Endothelial cell of umbilical vein (primary cell): ENCODE data around the gene UNC13D. TPM values are rescaled to one million over a fixed set of nuclear protein-coding genes. Genes with fewer than 3 reads are reported as not detected.
A peak's percentile ranks its signal among the peaks of the same experiment; 100 is the strongest.
"Not testable (repeated sequence)": the region's sequence is repeated elsewhere in the genome, so short reads cannot be mapped to it uniquely, and the experiment has no call there.

Experiments used
- BruUV-seq: library from RNA; stranded (reverse); fragments of 400-500 nt; replicated peaks from 2 replicates; lab custom pipeline; 2021; lab: Mats Ljungman, UMichigan
- CTCF ChIA-PET: fragments of 300-600, 350-600 bp; sonication (Branson Sonifier 250); formaldehyde crosslinking; loops from one replicate; lab custom pipeline; 2021; ENCODE audit warnings: antibody characterized with exemption, inconsistent platforms; lab: Charles Lee
- POLR2A ChIA-PET: fragments of 300-600, 350-600 bp; sonication (Branson Sonifier 250); formaldehyde crosslinking; loops from one replicate; lab custom pipeline; 2021; ENCODE audit warnings: antibody characterized with exemption, inconsistent platforms; lab: Charles Lee
- DNase-seq: peaks from one replicate; pipeline ENCODE4 v3.0.0-alpha.2; 2011; ENCODE audit warnings: low read depth, low spot score
- FAIRE-seq: peaks from 2 replicates; lab custom pipeline; 2011; peaks lifted over from hg19 to GRCh38; lab: Jason Lieb, UNC
- H2AFZ ChIP-seq: 2 replicates; pipeline ENCODE4 v1.6.0; 2012; ENCODE audit warnings: low read depth, low read length, control low read depth, inconsistent platforms
- H3K27ac ChIP-seq: 2 replicates; pipeline ENCODE4 v1.5.1; 2011; ENCODE audit warnings: low read depth, mild to moderate bottlenecking, control low read depth, low read length, moderate library complexity; ENCODE audit not compliant: insufficient read depth
- H3K27me3 ChIP-seq, 2 experiments: 2 replicates each; pipeline versions ENCODE4 v1.6.0 to v1.6.1; 2011; ENCODE audit warnings: low read length in 2 of 2, mixed read lengths in 1 of 2; ENCODE audit not compliant: control insufficient read depth in 2 of 2, insufficient read depth in 2 of 2
- H3K36me3 ChIP-seq, 2 experiments: 2 replicates in 1 of 2; 3 replicates in 1 of 2; pipeline ENCODE4 v1.5.1; 2011; ENCODE audit warnings: low read length in 2 of 2, mild to moderate bottlenecking in 1 of 2, moderate library complexity in 1 of 2; ENCODE audit not compliant: control insufficient read depth in 2 of 2, insufficient read depth in 2 of 2; ENCODE audit errors: extremely low read depth in 1 of 2
- H3K4me1 ChIP-seq: 3 replicates; pipeline ENCODE4 v1.5.1; 2011; ENCODE audit warnings: mild to moderate bottlenecking, low read length; ENCODE audit not compliant: control insufficient read depth, insufficient read depth; ENCODE audit errors: extremely low read depth
- H3K4me2 ChIP-seq: 2 replicates; pipeline ENCODE4 v1.6.1; 2011; ENCODE audit warnings: low read length, control low read depth, mixed read lengths; ENCODE audit not compliant: insufficient read depth
- H3K4me3 ChIP-seq, 3 experiments: fragments of 200-600 bp in 1 of 3; sonication (generic), shearing (Covaris generic) in 1 of 3; replicated peaks in 1 of 3; 2 replicates each; pipeline ENCODE4 v1.5.1; 2011 to 2016; ENCODE audit warnings: control low read depth in 3 of 3, low read length in 3 of 3, mild to moderate bottlenecking in 2 of 3, inconsistent platforms in 1 of 3, low read depth in 1 of 3, moderate library complexity in 1 of 3; ENCODE audit not compliant: insufficient read depth in 1 of 3
- H3K79me2 ChIP-seq: 2 replicates; pipeline ENCODE4 v1.6.0; 2012; ENCODE audit warnings: low read length, inconsistent platforms; ENCODE audit not compliant: control insufficient read depth, insufficient read depth
- H3K9ac ChIP-seq: replicated peaks from 2 replicates; pipeline ENCODE3; 2011; ENCODE audit warnings: low read length, control low read depth; ENCODE audit not compliant: insufficient read depth; ENCODE audit errors: extremely low read depth
- H3K9me1 ChIP-seq: replicated peaks from 3 replicates; pipeline ENCODE4 v1.6.0; 2011; ENCODE audit warnings: mild to moderate bottlenecking, low read length; ENCODE audit not compliant: control insufficient read depth, insufficient read depth; ENCODE audit errors: extremely low read depth
- H3K9me3 ChIP-seq: replicated peaks from 2 replicates; pipeline ENCODE4 v1.5.1; 2012; ENCODE audit warnings: low read length, inconsistent platforms; ENCODE audit not compliant: control insufficient read depth, insufficient read depth
- H4K20me1 ChIP-seq: replicated peaks from 2 replicates; pipeline ENCODE3; 2011; ENCODE audit warnings: mild to moderate bottlenecking, low read length; ENCODE audit not compliant: control insufficient read depth, insufficient read depth; ENCODE audit errors: extremely low read depth
- EZH2 ChIP-seq: IDR thresholded peaks from 2 replicates; pipeline ENCODE4 v1.6.1; 2012; ENCODE audit warnings: borderline replicate concordance, low read depth, mild to moderate bottlenecking, moderate library complexity, low read length, inconsistent platforms; ENCODE audit not compliant: severe bottlenecking
- FOS ChIP-seq: IDR thresholded peaks from 2 replicates; pipeline ENCODE4 v1.6.1; 2011; ENCODE audit warnings: mild to moderate bottlenecking, low read length, moderate library complexity, borderline replicate concordance; ENCODE audit not compliant: insufficient read depth
- POLR2A ChIP-seq: IDR thresholded peaks from 2 replicates; pipeline ENCODE4 v1.6.1; 2012; ENCODE audit warnings: low read depth, mild to moderate bottlenecking, control low read depth, low read length
- dilution Hi-C: fragments of 300-500 bp; cut with MboI; formaldehyde crosslinking; loops from one replicate; pipeline ENCODE4 v1.15.0; 2019; ENCODE audit warnings: low sequenced_read_pairs; ENCODE audit not compliant: extremely low pct_ligation_motif_present
- intact Hi-C: fragments of 100-400 bp; cut with micrococcal nuclease; formaldehyde crosslinking; loops from one replicate; pipeline ENCODE4 v1.10.0; 2022
- polyA plus RNA-seq, 4 experiments: library from polyadenylated mRNA; depleted of rRNA in 3 of 4; stranded (reverse) in 3 of 4; unstranded in 1 of 4; fragments of >200 nt; gene quantifications; 2 replicates each; pipeline versions ENCODE4 v1.2.1 to v1.2.3, GENCODE V29; 2011 to 2012; ENCODE audit warnings: missing spikeins in 1 of 4
- total RNA-seq: library from RNA; stranded (reverse); gene quantifications from 2 replicates; pipeline ENCODE4 v1.2.3, GENCODE V29; 2021
- TF ChIP-seq, protein P1 (sequence below), 2 donors: IDR thresholded peaks; 1 replicate in 1 of 2; 2 replicates in 1 of 2; pipeline ENCODE4 v1.5.1; 2011; ENCODE audit warnings: low read length in 2 of 2, mild to moderate bottlenecking in 2 of 2, moderate library complexity in 2 of 2, control low read depth in 1 of 2, inconsistent platforms in 1 of 2, low read depth in 1 of 2; ENCODE audit not compliant: insufficient read depth in 1 of 2; ENCODE audit errors: extremely low read depth in 1 of 2

Gene UNC13D
- total and polyA plus RNA-seq, 2 donors (not counting 3 experiments of a cell fraction or from before 2014, with no cell fraction given): 6.9 to 14.9 TPM

- CTCF ChIA-PET: interaction anchor here (0.9 to 1.7 kb wide), 4 partner anchors 36 to 99 kb away, joined by 3 to 10 read pairs (median 5); partner anchors contain the start of gene WBP2
- no TSS peak for BruUV-seq
- intact Hi-C loops: loop anchor here (1.0 to 10.0 kb wide), 4 partner anchors 48 to 226 kb away; partner anchors contain the start of genes CDK3 and TRIM65
Measured at GRCh38 chr17:75778861-75779249, 65.3 kb downstream of the UNC13D start.

GRCh38 chr17:75778066-75778860 lies 65.9 kb downstream of the UNC13D start:
- Histone ChIP-seq H3K27ac (peak overlapping the region; percentile 93), H3K4me2 (peak overlapping the region; percentile 73), H3K36me3 (peaks cover 14 to 16% of the 10 kb centered on the region in 2 experiments), H3K4me3 (peak overlapping the region; percentile 61 to 87 (median 72)), H3K79me2 (peaks cover 18% of the 10 kb centered on the region), H3K9ac (peak overlapping the region; percentile 95), H3K4me1 (peaks cover 14% of the 10 kb centered on the region)
- ChIA-PET POLR2A (interaction anchor here (0.6 kb wide), 1 partner anchor 94 kb away, joined by 3 read pairs; no protein-coding TSS in a partner anchor), CTCF (interaction anchor here (0.9 to 1.7 kb wide), 3 partner anchors 37 to 99 kb away, joined by 3 to 5 read pairs (median 5); no protein-coding TSS in a partner anchor)
- FAIRE-seq: peak; percentile 28
- H3K9me1 ChIP-seq, H3K9me3 ChIP-seq, H3K27me3 ChIP-seq, dilution Hi-C loops, H4K20me1 ChIP-seq, DNase-seq, H2AFZ ChIP-seq: not testable (repeated sequence)
- intact Hi-C loops: loop anchor here (5.0 to 10.0 kb wide), 2 partner anchors 119 to 227 kb away; partner anchors contain the start of genes CDK3 and TRIM65
- BruUV-seq: TSS peak; percentile 37

More at GRCh38 chr17:75778861-75779249, 65.3 kb downstream of the UNC13D start:
- dilution Hi-C loops: no loop called here
- DNase-seq (no peak), FAIRE-seq (no peak)
- H3K9ac ChIP-seq: peak overlapping the region; percentile 95
- peak overlapping the region; percentile 61 to 87 (median 72) for H3K4me3 ChIP-seq
- H3K9me3 ChIP-seq: no peaks in the 10 kb centered on the region
- H3K36me3 ChIP-seq: peaks cover 14 to 16% of the 10 kb centered on the region in 2 experiments
- H3K4me2 ChIP-seq: peak overlapping the region; percentile 73
- no peaks in the 10 kb centered on the region for H3K27me3 ChIP-seq
- H3K27ac ChIP-seq: peak overlapping the region; percentile 93
- no peak overlapping the region for H2AFZ ChIP-seq
- peaks cover 18% of the 10 kb centered on the region for H3K79me2 ChIP-seq
- peaks cover 6% of the 10 kb centered on the region for H4K20me1 ChIP-seq
- H3K4me1 ChIP-seq: peaks cover 20% of the 10 kb centered on the region
- TF ChIP-seq POLR2A: no peak
- TF ChIP-seq, protein P1, sequence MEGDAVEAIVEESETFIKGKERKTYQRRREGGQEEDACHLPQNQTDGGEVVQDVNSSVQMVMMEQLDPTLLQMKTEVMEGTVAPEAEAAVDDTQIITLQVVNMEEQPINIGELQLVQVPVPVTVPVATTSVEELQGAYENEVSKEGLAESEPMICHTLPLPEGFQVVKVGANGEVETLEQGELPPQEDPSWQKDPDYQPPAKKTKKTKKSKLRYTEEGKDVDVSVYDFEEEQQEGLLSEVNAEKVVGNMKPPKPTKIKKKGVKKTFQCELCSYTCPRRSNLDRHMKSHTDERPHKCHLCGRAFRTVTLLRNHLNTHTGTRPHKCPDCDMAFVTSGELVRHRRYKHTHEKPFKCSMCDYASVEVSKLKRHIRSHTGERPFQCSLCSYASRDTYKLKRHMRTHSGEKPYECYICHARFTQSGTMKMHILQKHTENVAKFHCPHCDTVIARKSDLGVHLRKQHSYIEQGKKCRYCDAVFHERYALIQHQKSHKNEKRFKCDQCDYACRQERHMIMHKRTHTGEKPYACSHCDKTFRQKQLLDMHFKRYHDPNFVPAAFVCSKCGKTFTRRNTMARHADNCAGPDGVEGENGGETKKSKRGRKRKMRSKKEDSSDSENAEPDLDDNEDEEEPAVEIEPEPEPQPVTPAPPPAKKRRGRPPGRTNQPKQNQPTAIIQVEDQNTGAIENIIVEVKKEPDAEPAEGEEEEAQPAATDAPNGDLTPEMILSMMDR (IDR thresholded peaks at IDR 0.05; ENCODE audit: extremely low read depth in 1 of 2, insufficient read depth in 1 of 2, low read depth in 1 of 2, low read length in 2 of 2): peak; percentile 47 to 62
- TF ChIP-seq EZH2: no peak
- no peak for TF ChIP-seq FOS
- POLR2A ChIA-PET: interaction anchor here (0.6 kb wide), 1 partner anchor 93 kb away, joined by 3 read pairs; no protein-coding TSS in a partner anchor
- H3K9me1 ChIP-seq: no peaks in the 10 kb centered on the region
